Liver (tissue), 9 donors: Measurements from ENCODE around the gene NDST1. TPM values are rescaled to one million over a fixed set of nuclear protein-coding genes. Genes with fewer than 3 reads are reported as not detected.

Experiments
- DNase-seq: peaks from one replicate; pipeline ENCODE4 v3.0.0-alpha.2; 2017; ENCODE audit warnings: low spot score
- H3K27ac ChIP-seq, 2 donors: one replicate each; pipeline ENCODE4 v1.7.0; 2013; ENCODE audit warnings: inconsistent platforms in 2 of 2, low read length in 2 of 2, control low read depth in 1 of 2, low read depth in 1 of 2, mild to moderate bottlenecking in 1 of 2
- H3K27me3 ChIP-seq, 4 donors: one replicate each; pipeline versions ENCODE4 v1.6.1 to v1.7.0; 2013; ENCODE audit warnings: low read length in 3 of 4, inconsistent platforms in 1 of 4, mild to moderate bottlenecking in 1 of 4, moderate library complexity in 1 of 4; ENCODE audit not compliant: control insufficient read depth in 4 of 4, insufficient read depth in 4 of 4
- H3K36me3 ChIP-seq, 4 donors: one replicate each; pipeline versions ENCODE4 v1.6.1 to v1.7.0; 2013; ENCODE audit warnings: low read length in 3 of 4, mild to moderate bottlenecking in 3 of 4, low read depth in 1 of 4, moderate library complexity in 1 of 4; ENCODE audit not compliant: control insufficient read depth in 4 of 4, insufficient read depth in 3 of 4
- H3K4me1 ChIP-seq, 4 donors: one replicate each; pipeline versions ENCODE4 v1.6.1 to v1.7.0; 2013; ENCODE audit warnings: low read length in 3 of 4, mild to moderate bottlenecking in 3 of 4, moderate library complexity in 1 of 4; ENCODE audit not compliant: control insufficient read depth in 4 of 4, insufficient read depth in 4 of 4
- H3K4me3 ChIP-seq, 3 donors: one replicate each; pipeline versions ENCODE4 v1.6.1 to v1.7.0; 2013; ENCODE audit warnings: low read length in 3 of 3, control low read depth in 1 of 3, low read depth in 1 of 3, mild to moderate bottlenecking in 1 of 3
- H3K9ac ChIP-seq, 2 donors: one replicate each; pipeline ENCODE4 v1.7.0; 2013; ENCODE audit warnings: low read length in 2 of 2, mild to moderate bottlenecking in 2 of 2, moderate library complexity in 2 of 2, control low read depth in 1 of 2, low read depth in 1 of 2
- H3K9me3 ChIP-seq, 4 donors: one replicate each; pipeline versions ENCODE4 v1.6.1 to v1.7.0; 2013; ENCODE audit warnings: low read length in 3 of 4; ENCODE audit not compliant: control insufficient read depth in 4 of 4
- EGR1 ChIP-seq, 2 donors: IDR thresholded peaks; 2 replicates each; pipeline ENCODE4 v1.6.1; 2016 to 2018; ENCODE audit warnings: antibody characterized with exemption in 2 of 2, low read depth in 2 of 2
- FOXA1 ChIP-seq: IDR thresholded peaks from 2 replicates; pipeline ENCODE4 v1.6.1; 2016; ENCODE audit warnings: antibody characterized with exemption
- FOXA2 ChIP-seq: IDR thresholded peaks from 2 replicates; pipeline ENCODE4 v1.6.1; 2016; ENCODE audit warnings: antibody characterized with exemption
- GABPA ChIP-seq, 2 donors: IDR thresholded peaks in 1 of 2; conservative IDR thresholded peaks in 1 of 2; 2 replicates each; pipeline ENCODE4 v1.6.1; 2016; ENCODE audit warnings: antibody characterized with exemption in 2 of 2, mild to moderate bottlenecking in 1 of 2, moderate library complexity in 1 of 2
- HNF4A ChIP-seq, 2 donors: conservative IDR thresholded peaks; 2 replicates each; pipeline ENCODE4 v1.6.1; 2016; ENCODE audit warnings: antibody characterized with exemption in 2 of 2, mild to moderate bottlenecking in 2 of 2
- HNF4G ChIP-seq: IDR thresholded peaks from 2 replicates; pipeline ENCODE4 v1.6.1; 2016; ENCODE audit warnings: antibody characterized with exemption
- JUND ChIP-seq, 2 donors: IDR thresholded peaks; 2 replicates each; pipeline ENCODE4 v1.6.1; 2016; ENCODE audit warnings: antibody characterized with exemption in 2 of 2
- NR2F2 ChIP-seq: IDR thresholded peaks from 2 replicates; pipeline ENCODE4 v1.6.1; 2016; ENCODE audit warnings: antibody characterized with exemption
- RAD21 ChIP-seq, 2 donors: IDR thresholded peaks; 2 replicates each; pipeline ENCODE4 v1.6.1; 2016; ENCODE audit warnings: antibody characterized with exemption in 2 of 2, mild to moderate bottlenecking in 2 of 2
- RXRA ChIP-seq, 2 donors: IDR thresholded peaks; 2 replicates each; pipeline ENCODE4 v1.6.1; 2017 to 2018; ENCODE audit warnings: antibody characterized with exemption in 2 of 2, mild to moderate bottlenecking in 1 of 2
- SP1 ChIP-seq: IDR thresholded peaks from 2 replicates; pipeline ENCODE4 v1.6.1; 2018; ENCODE audit warnings: antibody characterized with exemption, mild to moderate bottlenecking
- TAF1 ChIP-seq: conservative IDR thresholded peaks from 2 replicates; pipeline ENCODE4 v1.6.1; 2016; ENCODE audit warnings: antibody characterized with exemption, mild to moderate bottlenecking
- YY1 ChIP-seq: IDR thresholded peaks from 2 replicates; pipeline ENCODE4 v1.6.1; 2016; ENCODE audit warnings: antibody characterized with exemption, mild to moderate bottlenecking
- WGBS: extraction: QIAGEN DNeasy Blood & Tissue Kit; methylation state at CpG from one replicate; pipeline ENCODE4 v1.1.7; 2013; 5-methylcytosine and 5-hydroxymethylcytosine counted together
- polyA plus RNA-seq, 2 donors: library from polyadenylated mRNA; stranded (reverse) in 1 of 2; unstranded in 1 of 2; fragments of 200-250 nt in 1 of 2; fragments of >200 nt in 1 of 2; fragmentation: Nextera tagmentation in 1 of 2; extraction: Ambion mirVana in 1 of 2; gene quantifications; one replicate each; pipeline versions ENCODE4 v1.2.1 to v1.2.3, GENCODE V29; 2013 to 2015
- total RNA-seq, 2 donors: library from RNA; depleted of rRNA; stranded (reverse); fragments of >200 nt; gene quantifications; one replicate each; pipeline ENCODE4 v1.2.3, GENCODE V29; 2014
- TF ChIP-seq, protein P1 (sequence below): fragments of 150-350 bp; IDR thresholded peaks from 2 replicates; pipeline ENCODE4 v1.5.1; 2017; ENCODE audit warnings: improper control_type of control experiment, low read depth, low read length; ENCODE audit not compliant: missing input control
- TF ChIP-seq, protein P2 (sequence below): IDR thresholded peaks from 2 replicates; pipeline ENCODE4 v1.6.1; 2016; ENCODE audit warnings: antibody characterized with exemption
- TF ChIP-seq, protein P3 (sequence below): IDR thresholded peaks from 2 replicates; pipeline ENCODE4 v1.6.1; 2016; ENCODE audit warnings: antibody characterized with exemption, mild to moderate bottlenecking
- TF ChIP-seq, protein P4 (sequence below): IDR thresholded peaks from 2 replicates; pipeline ENCODE4 v1.6.1; 2016; ENCODE audit warnings: antibody characterized with exemption
- donor health status: healthy.
- donor health status: healthy.
- donor health status: healthy.
- donor health status: healthy.
- donor health status: healthy.

NDST1 gene
- total and polyA plus RNA-seq, 4 donors = 10.3 to 103 (median 39.0) TPM

GRCh38 chr5:150556106-150556505 is 48.2 kb downstream of the NDST1 start:
- peaks cover 1 to 13% (median 9%) of the 10 kb centered on the region in 4 donors for H3K4me1 ChIP-seq
- DNase-seq = no peak
- H3K27me3 ChIP-seq = no peaks in the 10 kb centered on the region
- TF ChIP-seq, protein P1, sequence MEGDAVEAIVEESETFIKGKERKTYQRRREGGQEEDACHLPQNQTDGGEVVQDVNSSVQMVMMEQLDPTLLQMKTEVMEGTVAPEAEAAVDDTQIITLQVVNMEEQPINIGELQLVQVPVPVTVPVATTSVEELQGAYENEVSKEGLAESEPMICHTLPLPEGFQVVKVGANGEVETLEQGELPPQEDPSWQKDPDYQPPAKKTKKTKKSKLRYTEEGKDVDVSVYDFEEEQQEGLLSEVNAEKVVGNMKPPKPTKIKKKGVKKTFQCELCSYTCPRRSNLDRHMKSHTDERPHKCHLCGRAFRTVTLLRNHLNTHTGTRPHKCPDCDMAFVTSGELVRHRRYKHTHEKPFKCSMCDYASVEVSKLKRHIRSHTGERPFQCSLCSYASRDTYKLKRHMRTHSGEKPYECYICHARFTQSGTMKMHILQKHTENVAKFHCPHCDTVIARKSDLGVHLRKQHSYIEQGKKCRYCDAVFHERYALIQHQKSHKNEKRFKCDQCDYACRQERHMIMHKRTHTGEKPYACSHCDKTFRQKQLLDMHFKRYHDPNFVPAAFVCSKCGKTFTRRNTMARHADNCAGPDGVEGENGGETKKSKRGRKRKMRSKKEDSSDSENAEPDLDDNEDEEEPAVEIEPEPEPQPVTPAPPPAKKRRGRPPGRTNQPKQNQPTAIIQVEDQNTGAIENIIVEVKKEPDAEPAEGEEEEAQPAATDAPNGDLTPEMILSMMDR = no peak
- no peak for TF ChIP-seq HNF4G
- TF ChIP-seq SP1 = no peak
- no peak for TF ChIP-seq JUND (IDR thresholded peaks at IDR 0.05)
- TF ChIP-seq, protein P2, sequence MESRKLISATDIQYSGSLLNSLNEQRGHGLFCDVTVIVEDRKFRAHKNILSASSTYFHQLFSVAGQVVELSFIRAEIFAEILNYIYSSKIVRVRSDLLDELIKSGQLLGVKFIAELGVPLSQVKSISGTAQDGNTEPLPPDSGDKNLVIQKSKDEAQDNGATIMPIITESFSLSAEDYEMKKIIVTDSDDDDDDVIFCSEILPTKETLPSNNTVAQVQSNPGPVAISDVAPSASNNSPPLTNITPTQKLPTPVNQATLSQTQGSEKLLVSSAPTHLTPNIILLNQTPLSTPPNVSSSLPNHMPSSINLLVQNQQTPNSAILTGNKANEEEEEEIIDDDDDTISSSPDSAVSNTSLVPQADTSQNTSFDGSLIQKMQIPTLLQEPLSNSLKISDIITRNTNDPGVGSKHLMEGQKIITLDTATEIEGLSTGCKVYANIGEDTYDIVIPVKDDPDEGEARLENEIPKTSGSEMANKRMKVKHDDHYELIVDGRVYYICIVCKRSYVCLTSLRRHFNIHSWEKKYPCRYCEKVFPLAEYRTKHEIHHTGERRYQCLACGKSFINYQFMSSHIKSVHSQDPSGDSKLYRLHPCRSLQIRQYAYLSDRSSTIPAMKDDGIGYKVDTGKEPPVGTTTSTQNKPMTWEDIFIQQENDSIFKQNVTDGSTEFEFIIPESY = no peak
- TF ChIP-seq FOXA2 = no peak
- TF ChIP-seq FOXA1 = no peak
- TF ChIP-seq TAF1 = no peak
- TF ChIP-seq, protein P3, sequence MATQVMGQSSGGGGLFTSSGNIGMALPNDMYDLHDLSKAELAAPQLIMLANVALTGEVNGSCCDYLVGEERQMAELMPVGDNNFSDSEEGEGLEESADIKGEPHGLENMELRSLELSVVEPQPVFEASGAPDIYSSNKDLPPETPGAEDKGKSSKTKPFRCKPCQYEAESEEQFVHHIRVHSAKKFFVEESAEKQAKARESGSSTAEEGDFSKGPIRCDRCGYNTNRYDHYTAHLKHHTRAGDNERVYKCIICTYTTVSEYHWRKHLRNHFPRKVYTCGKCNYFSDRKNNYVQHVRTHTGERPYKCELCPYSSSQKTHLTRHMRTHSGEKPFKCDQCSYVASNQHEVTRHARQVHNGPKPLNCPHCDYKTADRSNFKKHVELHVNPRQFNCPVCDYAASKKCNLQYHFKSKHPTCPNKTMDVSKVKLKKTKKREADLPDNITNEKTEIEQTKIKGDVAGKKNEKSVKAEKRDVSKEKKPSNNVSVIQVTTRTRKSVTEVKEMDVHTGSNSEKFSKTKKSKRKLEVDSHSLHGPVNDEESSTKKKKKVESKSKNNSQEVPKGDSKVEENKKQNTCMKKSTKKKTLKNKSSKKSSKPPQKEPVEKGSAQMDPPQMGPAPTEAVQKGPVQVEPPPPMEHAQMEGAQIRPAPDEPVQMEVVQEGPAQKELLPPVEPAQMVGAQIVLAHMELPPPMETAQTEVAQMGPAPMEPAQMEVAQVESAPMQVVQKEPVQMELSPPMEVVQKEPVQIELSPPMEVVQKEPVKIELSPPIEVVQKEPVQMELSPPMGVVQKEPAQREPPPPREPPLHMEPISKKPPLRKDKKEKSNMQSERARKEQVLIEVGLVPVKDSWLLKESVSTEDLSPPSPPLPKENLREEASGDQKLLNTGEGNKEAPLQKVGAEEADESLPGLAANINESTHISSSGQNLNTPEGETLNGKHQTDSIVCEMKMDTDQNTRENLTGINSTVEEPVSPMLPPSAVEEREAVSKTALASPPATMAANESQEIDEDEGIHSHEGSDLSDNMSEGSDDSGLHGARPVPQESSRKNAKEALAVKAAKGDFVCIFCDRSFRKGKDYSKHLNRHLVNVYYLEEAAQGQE = no peak
- TF ChIP-seq NR2F2 = no peak
- TF ChIP-seq EGR1 (IDR thresholded peaks at IDR 0.05; ENCODE audit: low read depth in 2 of 2) = no peak
- TF ChIP-seq, protein P4, sequence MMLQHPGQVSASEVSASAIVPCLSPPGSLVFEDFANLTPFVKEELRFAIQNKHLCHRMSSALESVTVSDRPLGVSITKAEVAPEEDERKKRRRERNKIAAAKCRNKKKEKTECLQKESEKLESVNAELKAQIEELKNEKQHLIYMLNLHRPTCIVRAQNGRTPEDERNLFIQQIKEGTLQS = no peak
- TF ChIP-seq YY1 = no peak
- no peak for TF ChIP-seq RXRA (IDR thresholded peaks at IDR 0.05)
- no peak for TF ChIP-seq HNF4A (conservative IDR thresholded peaks at IDR 0.05)
- TF ChIP-seq GABPA (IDR thresholded peaks at IDR 0.05 in 1 of 2, conservative IDR thresholded peaks at IDR 0.05 in 1 of 2) = no peak
- TF ChIP-seq RAD21 (IDR thresholded peaks at IDR 0.05) = no peak
- peaks cover 21 to 48% (median 40%) of the 10 kb centered on the region in 4 donors for H3K36me3 ChIP-seq
- WGBS = 88% methylated on average over 3 of the region's 3 CpGs
- no peaks in the 10 kb centered on the region for H3K9me3 ChIP-seq
- no peak overlapping the region for H3K27ac ChIP-seq
- H3K4me3 ChIP-seq = no peak overlapping the region
- no peak overlapping the region for H3K9ac ChIP-seq
